ENCODE results near the gene PMS1.
"Not testable (repeated sequence)": the region's sequence is repeated elsewhere in the genome, so short reads cannot be mapped to it uniquely, and the experiment has no call there.

Gene PMS1

DNA sequence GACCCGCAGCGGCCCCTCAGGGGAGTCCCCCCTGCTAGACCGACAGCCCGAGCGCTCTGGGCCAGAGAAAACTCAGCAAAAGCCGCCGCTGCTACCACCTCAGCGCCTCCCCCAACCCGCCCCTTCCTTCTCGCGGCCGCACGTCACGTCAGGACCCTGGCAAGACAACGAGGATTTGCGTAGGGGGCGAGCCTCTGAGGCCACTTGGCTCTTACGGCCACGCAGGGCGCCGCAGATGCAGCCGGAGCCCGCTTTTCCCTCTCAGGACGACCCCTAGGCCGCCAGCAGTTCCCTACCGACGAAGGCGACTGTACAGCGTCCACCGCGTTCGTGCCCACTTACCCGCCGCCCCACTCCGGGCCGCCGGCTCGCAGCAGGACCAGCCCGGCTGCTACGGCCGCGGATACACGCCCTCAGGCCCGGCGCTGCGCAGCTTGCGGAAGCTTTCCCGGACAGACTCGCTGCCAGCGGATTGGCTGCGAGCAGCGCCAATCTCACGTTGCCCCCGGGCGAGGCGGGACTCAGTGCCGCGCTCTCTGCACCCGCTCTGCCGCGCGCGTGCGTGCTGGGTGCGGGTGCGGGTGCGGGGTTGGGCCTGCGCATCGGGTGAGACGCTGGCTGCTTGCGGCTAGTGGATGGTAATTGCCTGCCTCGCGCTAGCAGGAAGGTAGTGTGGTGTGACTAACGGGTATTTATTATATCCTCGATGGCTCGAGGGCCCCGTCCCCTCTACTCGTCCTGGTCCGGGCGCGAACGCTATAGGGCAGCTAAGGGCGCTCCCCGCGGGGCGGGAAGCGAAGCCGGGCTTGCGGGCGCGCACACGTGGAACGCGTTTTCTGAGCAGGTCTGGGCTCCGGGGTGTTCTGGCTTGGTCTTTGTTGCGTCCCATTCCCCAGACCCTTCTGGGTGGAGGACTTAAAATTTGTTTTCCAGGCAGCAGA, at the start of gene PMS1, which contains the start of gene ORMDL1:
PMS1 (plus strand) TSS at position 524 of the 941 bp plus-strand sequence. CDS start 7,360 bp downstream, outside the sequence.
ORMDL1 (minus strand) TSS at position 413 of the 941 bp plus-strand sequence. CDS start 1,744 bp downstream, outside the sequence.
- DNase-seq, result peak; percentile 87

- peak; percentile 27 for DNase-seq
Measured at GRCh38 chr2:189751080-189751658, 33.1 kb upstream of the PMS1 start.

DNA sequence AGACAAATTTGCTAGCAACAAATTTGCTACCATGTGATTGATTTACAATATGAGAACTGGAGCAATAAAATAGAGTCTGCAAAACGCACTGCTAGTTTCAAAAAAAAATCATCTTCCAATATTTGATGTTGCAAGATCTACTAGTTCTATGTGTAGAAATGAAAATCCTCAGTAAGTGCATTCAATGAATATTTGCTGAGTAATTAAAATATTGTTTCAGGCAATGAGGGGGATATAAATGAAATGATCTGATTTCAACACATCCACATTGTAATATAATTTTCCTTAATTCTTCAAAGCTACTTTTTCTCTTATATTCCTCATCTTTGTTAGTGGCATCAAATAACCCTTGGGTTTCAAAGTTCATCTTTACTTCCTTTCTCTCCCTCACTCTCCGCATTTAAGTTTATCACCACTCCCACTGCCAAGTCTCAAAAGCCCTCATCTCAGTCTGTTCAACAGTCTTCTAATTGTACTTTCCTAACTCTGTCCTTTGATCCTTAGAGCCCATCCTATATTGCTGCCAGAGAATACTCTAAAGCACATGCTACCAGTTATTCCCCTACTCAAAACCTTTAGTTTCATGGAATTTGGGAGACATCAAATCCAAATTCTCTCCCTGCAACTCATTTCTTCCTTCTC, 27.8 kb upstream of the PMS1 start:
- DNase-seq, result no peak

- not testable (repeated sequence) for DNase-seq
Measured at GRCh38 chr2:189760154-189760553, 24.1 kb upstream of the PMS1 start.

- DNase-seq, result no peak
Measured at GRCh38 chr2:189762229-189762550, 22.1 kb upstream of the PMS1 start.

DNA sequence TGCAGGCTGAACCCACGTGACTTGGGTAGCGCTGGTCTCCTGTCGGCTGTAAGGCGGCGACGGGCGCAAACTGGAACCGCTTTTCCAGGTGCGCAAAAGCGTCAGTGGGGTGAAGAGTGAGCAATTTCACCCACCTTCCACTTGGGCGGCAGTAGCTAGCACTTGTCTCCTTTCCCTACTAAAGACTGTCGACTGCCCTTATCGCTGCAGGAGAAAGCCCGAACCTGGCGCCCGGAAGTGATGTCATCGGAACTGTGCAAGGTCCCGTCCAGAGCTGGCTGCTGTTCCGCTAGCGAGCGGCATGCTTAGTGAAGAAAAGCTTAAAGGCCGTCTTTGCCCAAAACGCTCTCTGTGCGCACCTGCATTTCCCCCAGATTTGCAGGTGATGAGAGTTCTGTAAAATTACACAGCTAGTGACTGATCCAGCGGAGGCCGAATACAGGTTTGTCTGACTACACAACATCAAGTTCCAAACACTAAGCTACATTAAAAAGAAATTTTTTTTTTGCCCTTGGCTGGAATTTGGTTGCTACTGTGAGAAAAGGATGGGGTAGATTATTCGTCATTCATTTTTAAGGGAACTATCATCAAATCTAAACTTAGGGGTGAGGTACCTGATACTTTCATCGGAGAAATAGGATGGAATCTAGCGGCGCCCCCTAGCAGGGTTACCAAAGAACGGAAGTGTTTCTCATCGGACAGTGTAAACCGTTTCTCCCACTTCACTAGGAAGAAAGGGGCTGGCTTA, 21.5 kb upstream of the PMS1 start, which contains the start of gene OSGEPL1:
OSGEPL1 (minus strand) TSS at position 242 of the 748 bp plus-strand sequence. CDS start 1,152 bp downstream, outside the sequence.
- peak; percentile 99 for DNase-seq

- no peak for DNase-seq
Measured at GRCh38 chr2:189763908-189764661, 20.2 kb upstream of the PMS1 start.

DNA sequence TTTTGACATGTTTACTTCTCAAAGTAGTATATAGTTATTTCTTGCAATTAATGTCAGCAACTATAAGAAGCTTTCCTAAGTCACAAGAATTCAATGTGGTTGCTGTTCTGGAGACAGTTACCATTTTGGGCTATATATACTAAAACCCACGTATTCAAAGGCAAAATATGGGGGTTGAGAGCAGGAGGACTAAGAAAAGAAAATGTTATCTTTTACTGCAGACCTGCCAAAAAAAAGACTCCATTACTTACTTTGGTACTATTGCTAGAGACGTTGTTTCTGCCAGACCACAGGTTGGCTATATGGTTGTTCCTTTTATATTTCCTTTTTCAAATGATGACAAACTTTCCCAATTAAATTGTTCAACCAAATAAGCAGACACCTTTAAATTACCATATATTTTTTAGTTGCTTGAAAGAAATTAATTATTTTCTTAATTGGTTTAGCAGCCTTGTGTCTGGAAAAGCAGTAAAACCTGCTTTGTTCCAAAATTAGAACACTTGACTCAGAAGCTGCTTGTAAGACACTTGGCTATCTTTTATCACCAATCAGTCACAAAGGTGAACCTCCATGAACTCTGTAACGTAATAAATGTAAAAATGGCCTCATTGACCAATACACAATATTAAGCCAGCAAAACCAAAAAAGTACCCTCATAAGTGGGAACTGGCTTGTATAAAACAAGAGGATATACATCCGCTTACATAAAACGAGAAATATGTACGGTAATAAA, 13.5 kb upstream of the PMS1 start:
- no peak for DNase-seq

GRCh38 chr2:189772212-189772611, 12.0 kb upstream of the PMS1 start:
- DNase-seq, result peak; percentile 92

GRCh38 chr2:189782221-189782671, 2.0 kb upstream of the PMS1 start:
- no peak for DNase-seq

DNA sequence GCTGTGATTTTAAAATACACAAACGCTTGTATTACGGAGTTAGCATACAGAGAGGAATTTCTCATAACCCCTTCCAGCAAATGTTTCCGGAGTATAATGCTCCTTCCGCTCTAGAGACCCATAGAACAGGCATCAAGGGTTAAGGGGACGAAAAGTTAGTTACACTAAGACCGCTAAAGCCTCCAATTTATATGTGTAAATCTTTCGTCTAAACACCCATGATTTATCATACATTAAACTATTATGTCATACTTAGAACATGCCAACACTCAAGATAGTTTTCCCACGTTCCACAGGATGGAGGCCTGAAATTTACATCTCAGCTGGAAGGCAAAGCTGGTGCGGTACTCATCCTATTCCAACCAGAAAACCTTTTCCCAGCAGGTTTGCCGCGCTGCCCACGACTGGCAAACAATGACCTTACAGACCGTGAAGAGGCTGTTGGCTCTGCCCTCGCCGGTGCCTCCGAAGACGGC, 761 bp upstream of the PMS1 start:
- DNase-seq, result peak; percentile 50

DNA sequence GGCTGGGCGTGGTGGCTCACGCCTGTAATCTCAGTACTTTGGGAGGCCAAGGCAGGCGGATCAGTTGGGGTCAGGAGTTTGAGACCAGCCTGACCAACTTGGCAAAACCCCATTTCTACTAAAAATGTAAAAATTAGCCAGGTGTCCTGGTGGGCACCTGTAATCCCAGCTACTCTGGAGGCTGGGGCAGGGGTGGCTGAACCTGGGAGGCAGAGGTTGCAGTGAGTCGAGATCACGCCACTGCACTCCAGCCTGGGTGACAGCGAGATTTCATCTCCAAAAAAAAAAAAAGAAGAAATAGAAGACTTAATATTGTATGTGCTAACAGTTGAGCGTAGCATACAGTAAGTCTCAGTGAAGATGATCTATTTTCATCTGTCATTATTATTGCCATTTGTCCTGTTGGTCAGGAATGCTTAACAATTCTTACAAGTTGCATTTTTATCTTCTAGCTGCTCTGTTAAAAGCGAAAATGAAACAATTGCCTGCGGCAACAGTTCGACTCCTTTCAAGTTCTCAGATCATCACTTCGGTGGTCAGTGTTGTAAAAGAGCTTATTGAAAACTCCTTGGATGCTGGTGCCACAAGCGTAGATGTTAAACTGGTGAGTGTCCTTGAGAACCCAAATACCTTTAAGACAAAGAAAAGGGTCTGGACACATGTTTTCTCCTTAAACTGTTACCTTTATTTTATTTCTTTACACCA, 7.2 kb downstream of the PMS1 start:
- DNase-seq, result no peak

DNA sequence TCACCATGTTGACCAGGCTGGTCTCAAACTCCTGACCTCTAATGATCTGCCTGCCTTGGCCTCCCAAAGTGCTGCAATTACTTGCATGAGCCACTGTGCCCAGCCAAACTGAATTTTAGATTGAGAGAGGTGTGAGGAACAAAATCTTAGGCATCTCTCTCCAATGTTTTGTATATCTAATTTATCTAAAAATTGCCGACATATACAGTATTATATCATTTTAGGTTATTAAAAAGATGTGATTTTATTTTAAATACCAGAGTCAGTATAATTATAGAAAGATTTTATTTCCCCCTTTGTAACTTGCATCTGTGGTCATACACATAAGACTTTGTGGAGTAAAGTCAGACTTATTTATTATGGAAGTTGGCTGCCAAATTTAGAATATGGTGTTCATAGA, 10.1 kb downstream of the PMS1 start:
- DNase-seq, result no peak

GRCh38 chr2:189797902-189798301, 13.7 kb downstream of the PMS1 start:
- DNase-seq, result no peak

- DNase-seq, result peak; percentile 77
Measured at GRCh38 chr2:189798312-189799029, 14.2 kb downstream of the PMS1 start.

DNA sequence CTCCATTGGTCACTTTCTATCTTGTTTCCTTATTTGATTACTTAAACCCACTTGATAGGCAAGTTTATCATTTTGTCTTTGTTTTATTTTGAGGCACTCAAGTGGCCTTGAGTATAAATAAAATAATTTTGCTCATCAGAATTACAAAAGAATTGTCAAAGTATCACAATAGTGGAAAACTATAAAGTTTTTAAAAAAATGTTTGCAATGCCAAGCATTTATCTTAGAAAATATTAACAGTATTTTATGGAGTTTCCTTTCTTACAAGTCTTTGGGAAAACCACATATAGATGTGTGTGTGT, 14.7 kb downstream of the PMS1 start:
- no peak for DNase-seq

DNA sequence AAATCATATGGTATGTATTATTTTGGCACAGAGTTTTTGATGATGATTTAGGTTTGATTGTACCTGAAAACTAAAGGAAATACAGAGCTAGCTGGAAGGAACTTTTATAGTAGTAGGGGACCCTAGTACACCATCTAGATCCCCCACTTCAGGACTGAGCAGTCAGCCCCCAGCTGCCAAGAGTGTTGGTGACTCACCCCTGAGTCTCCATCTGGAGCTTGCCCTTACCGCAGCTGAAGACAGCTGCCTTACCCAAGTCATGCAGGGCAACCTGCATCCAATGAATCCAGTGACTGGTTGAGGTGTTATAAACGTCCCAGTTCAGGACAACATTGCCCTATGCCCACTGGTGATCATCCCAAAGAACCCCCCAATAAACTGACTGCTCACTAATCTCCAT, 15.3 kb downstream of the PMS1 start:
- no peak for DNase-seq

DNA sequence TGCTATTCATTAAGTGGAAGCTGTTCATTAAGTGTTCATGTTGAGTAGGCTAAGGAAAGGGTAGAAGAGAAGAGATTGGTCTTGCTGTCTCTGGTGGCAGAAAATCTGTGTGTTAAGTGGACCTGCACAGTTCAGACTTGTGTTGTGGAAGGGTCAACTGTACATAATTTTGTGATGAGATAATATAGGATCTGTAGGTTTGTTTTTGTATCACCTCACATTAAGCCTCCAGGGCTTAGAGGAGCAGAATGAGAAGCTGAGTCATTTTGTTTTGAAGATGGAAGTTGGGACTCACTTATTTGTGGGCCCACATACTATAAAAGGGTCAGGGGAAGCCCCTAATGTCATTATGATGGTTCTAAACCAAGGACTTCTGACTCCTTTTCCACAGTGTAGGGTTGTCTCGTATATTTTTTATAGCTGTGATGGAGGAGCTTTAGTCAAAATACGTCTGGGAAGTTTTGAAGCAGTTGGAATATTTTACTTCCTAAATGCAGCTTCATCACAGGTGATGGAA, 18.2 kb downstream of the PMS1 start:
- no peak for DNase-seq

DNA sequence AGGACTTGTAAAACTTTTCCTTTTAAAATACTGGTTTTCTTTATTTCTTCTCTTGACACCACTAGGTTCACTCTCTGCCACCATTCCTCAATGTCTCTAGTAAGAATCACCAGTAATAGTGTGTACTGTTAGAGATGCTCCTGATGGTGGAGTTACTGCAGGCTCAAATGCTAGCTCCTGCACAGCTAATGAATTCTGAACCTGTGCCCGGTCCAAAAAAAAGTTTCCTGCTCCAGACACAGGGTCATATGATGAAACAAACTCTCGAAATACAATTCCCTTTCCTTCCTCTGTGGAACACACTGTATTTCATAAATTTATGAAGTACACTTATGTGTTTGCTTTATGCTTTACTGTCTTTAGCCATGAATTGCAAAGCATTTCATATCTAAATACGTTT, 19.2 kb downstream of the PMS1 start:
- no peak for DNase-seq
